Neural cell (in vitro differentiated cells): ENCODE results near the gene CPNE2.

ENCODE experiments used
- EZH2 ChIP-seq: fragments of 200-600, 300-800 bp; shearing (Covaris generic), sonication (generic); IDR thresholded peaks from 2 replicates; pipeline ENCODE4 v1.6.1; 2014; ENCODE audit warnings: antibody characterized with exemption, low read length, borderline replicate concordance, mild to moderate bottlenecking; ENCODE audit not compliant: insufficient read depth, poor library complexity, severe bottlenecking
- POLR2AphosphoS5 ChIP-seq: IDR thresholded peaks from 2 replicates; pipeline ENCODE4 v1.6.1; 2012
- SMC3 ChIP-seq: fragments of 450-650 bp; conservative IDR thresholded peaks from 2 replicates; pipeline ENCODE4 v1.6.1; 2014; ENCODE audit warnings: antibody characterized with exemption, mild to moderate bottlenecking, moderate library complexity; ENCODE audit not compliant: poor library complexity
- TF ChIP-seq, protein P1 (sequence below): fragments of 450-650 bp; IDR thresholded peaks from 2 replicates; pipeline ENCODE4 v1.5.1; 2014; ENCODE audit warnings: antibody characterized with exemption, mild to moderate bottlenecking, moderate library complexity; ENCODE audit not compliant: poor library complexity, severe bottlenecking

DNA sequence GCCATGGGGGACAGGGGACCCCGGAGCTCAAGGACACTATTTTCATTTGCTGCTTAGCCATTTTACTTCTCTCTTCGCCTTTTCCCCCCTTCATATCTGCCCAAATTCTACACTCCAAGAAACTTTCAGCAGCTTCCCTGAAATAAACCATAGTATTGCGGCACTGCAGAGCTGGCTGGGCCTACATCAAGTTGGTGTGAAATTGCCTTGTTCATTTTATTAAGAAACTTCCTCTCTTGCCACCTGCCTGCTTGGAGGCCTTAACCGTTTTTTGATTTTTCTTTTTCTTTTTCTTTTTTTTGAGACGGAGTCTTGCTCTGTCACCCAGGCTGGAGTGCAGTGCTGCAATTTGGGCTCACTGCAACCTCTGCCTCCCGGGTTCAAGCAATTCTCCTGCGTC lies 7.4 kb upstream of the CPNE2 start:
- TF ChIP-seq, protein P1, sequence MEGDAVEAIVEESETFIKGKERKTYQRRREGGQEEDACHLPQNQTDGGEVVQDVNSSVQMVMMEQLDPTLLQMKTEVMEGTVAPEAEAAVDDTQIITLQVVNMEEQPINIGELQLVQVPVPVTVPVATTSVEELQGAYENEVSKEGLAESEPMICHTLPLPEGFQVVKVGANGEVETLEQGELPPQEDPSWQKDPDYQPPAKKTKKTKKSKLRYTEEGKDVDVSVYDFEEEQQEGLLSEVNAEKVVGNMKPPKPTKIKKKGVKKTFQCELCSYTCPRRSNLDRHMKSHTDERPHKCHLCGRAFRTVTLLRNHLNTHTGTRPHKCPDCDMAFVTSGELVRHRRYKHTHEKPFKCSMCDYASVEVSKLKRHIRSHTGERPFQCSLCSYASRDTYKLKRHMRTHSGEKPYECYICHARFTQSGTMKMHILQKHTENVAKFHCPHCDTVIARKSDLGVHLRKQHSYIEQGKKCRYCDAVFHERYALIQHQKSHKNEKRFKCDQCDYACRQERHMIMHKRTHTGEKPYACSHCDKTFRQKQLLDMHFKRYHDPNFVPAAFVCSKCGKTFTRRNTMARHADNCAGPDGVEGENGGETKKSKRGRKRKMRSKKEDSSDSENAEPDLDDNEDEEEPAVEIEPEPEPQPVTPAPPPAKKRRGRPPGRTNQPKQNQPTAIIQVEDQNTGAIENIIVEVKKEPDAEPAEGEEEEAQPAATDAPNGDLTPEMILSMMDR, result no peak
- TF ChIP-seq POLR2AphosphoS5, result no peak
- TF ChIP-seq EZH2, result no peak
- no peak for TF ChIP-seq SMC3
